CD4-positive, CD25-positive, alpha-beta regulatory T cell (primary cell): ENCODE data around the gene P2RY11. TPM values are rescaled to one million over a fixed set of nuclear protein-coding genes. Genes with fewer than 3 reads are reported as not detected.

Source experiments
- ATAC-seq, 2 donors: fragments of 150-1000 bp; cut with Tn5 transposase; one replicate each; pipeline ENCODE4 v1.10.0; 2021; ENCODE audit warnings: low read depth in 2 of 2, moderate number of reproducible peaks in 2 of 2, moderate library complexity in 1 of 2
- DNase-seq, 3 donors: peaks; one replicate each; pipeline versions ENCODE4 v3.0.0 to v3.0.0-alpha.2; 2012 to 2022; ENCODE audit warnings: mixed read lengths in 1 of 3
- H3K27ac ChIP-seq: one replicate; pipeline ENCODE4 v1.7.0; 2013; ENCODE audit warnings: mild to moderate bottlenecking, low read length; ENCODE audit not compliant: insufficient read depth, poor library complexity, severe bottlenecking
- H3K27me3 ChIP-seq: one replicate; pipeline ENCODE4 v1.7.0; 2013; ENCODE audit warnings: low read length; ENCODE audit not compliant: control insufficient read depth, insufficient read depth
- H3K36me3 ChIP-seq: one replicate; pipeline ENCODE4 v1.7.0; 2013; ENCODE audit warnings: mild to moderate bottlenecking, low read length, moderate library complexity; ENCODE audit not compliant: control insufficient read depth, insufficient read depth
- H3K4me1 ChIP-seq: 2 replicates; pipeline ENCODE4 v1.7.0; 2013; ENCODE audit warnings: mild to moderate bottlenecking, low read length; ENCODE audit not compliant: insufficient read depth, control insufficient read depth, poor library complexity, severe bottlenecking
- H3K4me3 ChIP-seq: one replicate; pipeline ENCODE4 v1.7.0; 2013; ENCODE audit warnings: low read depth, mild to moderate bottlenecking, low read length, moderate library complexity
- H3K9me3 ChIP-seq, 2 experiments: 1 replicate in 1 of 2; 2 replicates in 1 of 2; pipeline ENCODE4 v1.7.0; 2013; ENCODE audit warnings: low read length in 2 of 2, mild to moderate bottlenecking in 1 of 2, moderate library complexity in 1 of 2; ENCODE audit not compliant: control insufficient read depth in 2 of 2
- H3K27ac Mint-ChIP-seq, 3 donors: one replicate each; pipeline ENCODE4 v1.8.0; 2020 to 2022; ENCODE audit warnings: mild to moderate bottlenecking in 3 of 3, mixed read lengths in 3 of 3, moderate library complexity in 2 of 3
- H3K27me3 Mint-ChIP-seq: one replicate; pipeline ENCODE4 v1.8.0; 2022; ENCODE audit warnings: mild to moderate bottlenecking, mixed read lengths
- H3K36me3 Mint-ChIP-seq: one replicate; pipeline ENCODE4 v1.8.0; 2020; ENCODE audit warnings: mixed read lengths
- H3K4me1 Mint-ChIP-seq, 4 donors: one replicate each; pipeline ENCODE4 v1.8.0; 2020 to 2022; ENCODE audit warnings: mixed read lengths in 4 of 4, mild to moderate bottlenecking in 1 of 4
- H3K4me3 Mint-ChIP-seq, 4 donors: one replicate each; pipeline ENCODE4 v1.8.0; 2020 to 2022; ENCODE audit warnings: mild to moderate bottlenecking in 4 of 4, mixed read lengths in 4 of 4, moderate library complexity in 3 of 4
- H3K9me3 Mint-ChIP-seq, 7 donors: one replicate each; pipeline ENCODE4 v1.8.0; 2020 to 2022; ENCODE audit warnings: mixed read lengths in 7 of 7, mild to moderate bottlenecking in 3 of 7, moderate library complexity in 2 of 7
- polyA plus RNA-seq, 4 donors: library from polyadenylated mRNA; unstranded; fragments of 300-500 nt; fragmentation: Illumina TruSeq; gene quantifications; one replicate each; pipeline ENCODE4 v1.2.3, GENCODE V29; 2021
- total RNA-seq: library from RNA; stranded (reverse); gene quantifications from one replicate; pipeline ENCODE4 v1.2.3, GENCODE V29; 2022

The P2RY11 gene
- total and polyA plus RNA-seq, 5 donors from 2014 or later, result 0.64 to 23.0 (median 2.0) TPM

- Histone ChIP-seq H3K27ac (no peak overlapping the region), H3K27me3 (no peaks in the 10 kb centered on the region), H3K4me1 (peaks cover 38% of the 10 kb centered on the region), H3K36me3 (peaks cover 33% of the 10 kb centered on the region), H3K9me3 (no peaks in the 10 kb centered on the region), H3K4me3 (no peak overlapping the region)
- Mint-ChIP-seq H3K4me1 (peaks cover 0 to 49% (median 15%) of the 10 kb centered on the region in 4 donors), H3K4me3 (peak overlapping the region in 2 of 4 donors; percentile 46 to 47), H3K36me3 (peaks cover 8% of the 10 kb centered on the region), H3K27me3 (no peaks in the 10 kb centered on the region), H3K27ac (peak overlapping the region in 1 of 3 donors; percentile 48), H3K9me3 (no peaks in the 10 kb centered on the region)
- DNase-seq, result no peak
- ATAC-seq, result no peak
Measured at GRCh38 chr19:10116085-10116865, 4.8 kb downstream of the P2RY11 start.

DNA sequence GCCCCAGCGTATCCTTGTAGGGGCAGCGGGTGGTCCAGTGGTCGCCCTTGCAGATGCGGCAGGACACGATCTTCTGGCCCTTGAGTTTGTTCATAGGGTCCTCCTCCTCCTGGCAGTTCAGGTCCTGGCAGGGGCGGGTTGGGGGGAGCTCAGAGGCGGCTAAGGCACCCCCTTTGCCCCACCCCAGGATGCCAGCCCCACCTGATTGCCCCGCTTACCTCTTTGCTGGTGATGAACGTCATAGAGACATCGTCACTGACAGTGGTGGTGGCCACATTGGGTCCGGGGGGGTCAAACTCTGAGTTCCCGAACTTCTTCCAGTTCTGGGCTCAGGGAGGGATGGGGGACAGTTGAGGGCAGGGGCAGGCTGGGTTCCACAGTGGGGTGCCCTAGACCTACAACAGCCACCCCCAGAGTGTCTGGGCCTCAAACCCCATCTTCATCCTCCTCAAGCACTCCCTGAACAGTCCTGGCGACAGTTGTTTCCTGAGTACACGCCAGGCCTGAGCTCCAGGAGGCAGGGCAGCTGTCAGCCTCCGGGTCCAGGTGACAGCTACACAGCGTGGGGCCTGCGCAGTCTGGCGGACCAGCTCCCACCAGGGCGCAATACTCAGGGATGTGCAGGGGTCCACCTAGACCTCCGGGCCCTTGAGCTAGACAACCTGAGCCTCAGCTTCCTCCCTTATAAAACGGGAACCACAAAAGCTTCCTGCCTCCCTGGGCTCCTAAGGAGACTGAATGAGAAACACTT lies 5.5 kb downstream of the P2RY11 start:
- H3K27ac Mint-ChIP-seq, result no peak overlapping the region
- Histone ChIP-seq H3K36me3 (peaks cover 31% of the 10 kb centered on the region), H3K27me3 (no peaks in the 10 kb centered on the region), H3K4me3 (no peak overlapping the region), H3K4me1 (peaks cover 30% of the 10 kb centered on the region), H3K27ac (peak overlapping the region; percentile 41), H3K9me3 (no peaks in the 10 kb centered on the region)
- peaks cover 8% of the 10 kb centered on the region for H3K36me3 Mint-ChIP-seq
- H3K9me3 Mint-ChIP-seq, result no peaks in the 10 kb centered on the region
- no peak for DNase-seq
- H3K4me3 Mint-ChIP-seq, result peak overlapping the region in 3 of 4 donors; percentile 19 to 96 (median 43)
- peaks cover 0 to 42% (median 12%) of the 10 kb centered on the region in 4 donors for H3K4me1 Mint-ChIP-seq
- ATAC-seq, result no peak
- no peaks in the 10 kb centered on the region for H3K27me3 Mint-ChIP-seq

- ATAC-seq (no peak), DNase-seq (no peak)
- Mint-ChIP-seq H3K9me3 (no peaks in the 10 kb centered on the region), H3K4me3 (peak overlapping the region; percentile 94 to 96 (median 94)), H3K4me1 (peaks cover 0 to 29% (median 5%) of the 10 kb centered on the region in 4 donors), H3K36me3 (peaks cover 8% of the 10 kb centered on the region), H3K27ac (peak overlapping the region; percentile 93 to 95 (median 94)), H3K27me3 (peaks cover 4% of the 10 kb centered on the region)
- Histone ChIP-seq H3K4me1 (peaks cover 14% of the 10 kb centered on the region), H3K27me3 (no peaks in the 10 kb centered on the region), H3K27ac (peak overlapping the region; percentile 70), H3K36me3 (peaks cover 31% of the 10 kb centered on the region), H3K9me3 (no peaks in the 10 kb centered on the region), H3K4me3 (peak overlapping the region; percentile 70)
Measured at GRCh38 chr19:10118960-10119359, 7.5 kb downstream of the P2RY11 start.

DNA sequence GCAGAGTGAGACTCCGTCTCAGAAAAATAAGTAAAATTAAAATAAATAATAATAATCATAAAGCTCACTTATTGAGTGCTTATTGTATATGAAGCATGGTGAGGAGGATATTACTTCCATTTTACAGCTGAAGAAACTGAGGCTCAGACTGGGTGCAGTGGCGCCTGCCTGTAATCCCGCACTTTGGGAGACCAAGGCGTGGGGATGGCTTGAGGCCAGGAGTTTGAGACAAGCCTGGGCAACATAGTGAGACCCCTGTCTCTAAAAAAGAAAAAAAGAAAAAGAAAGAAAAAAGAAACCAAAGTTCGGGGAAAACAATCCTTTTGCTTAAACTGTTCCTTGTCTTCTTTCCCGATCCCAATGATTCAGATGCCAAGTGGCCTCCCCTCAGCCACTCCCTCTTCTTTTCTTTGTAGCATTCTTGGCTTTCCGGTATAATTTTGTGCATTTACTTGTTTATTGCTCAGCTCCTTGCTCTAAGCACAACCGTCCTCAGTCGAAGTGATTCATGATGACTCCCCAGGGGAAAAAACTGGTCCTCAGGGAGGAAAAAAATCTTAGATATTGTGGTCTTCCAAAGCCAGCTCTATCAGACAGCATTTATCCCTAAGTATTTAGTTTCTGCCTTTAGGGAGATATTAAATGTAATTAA lies 9.2 kb downstream of the P2RY11 start:
- H3K36me3 ChIP-seq, result peaks cover 24% of the 10 kb centered on the region
- peaks cover 11% of the 10 kb centered on the region for H3K36me3 Mint-ChIP-seq
- H3K27me3 ChIP-seq, result no peaks in the 10 kb centered on the region
- H3K4me1 ChIP-seq, result peaks cover 14% of the 10 kb centered on the region
- no peaks in the 10 kb centered on the region for H3K9me3 ChIP-seq
- DNase-seq (no peak), ATAC-seq (no peak)
- H3K4me1 Mint-ChIP-seq, result peaks cover 0 to 28% (median 5%) of the 10 kb centered on the region in 4 donors
- peak overlapping the region in 2 of 4 donors; percentile 36 to 68 for H3K4me3 Mint-ChIP-seq
- no peak overlapping the region for H3K4me3 ChIP-seq
- peak overlapping the region in 1 of 3 donors; percentile 48 for H3K27ac Mint-ChIP-seq
- no peaks in the 10 kb centered on the region for H3K9me3 Mint-ChIP-seq
- peaks cover 4% of the 10 kb centered on the region for H3K27me3 Mint-ChIP-seq
- H3K27ac ChIP-seq, result no peak overlapping the region

- no peak for DNase-seq
- no peaks in the 10 kb centered on the region for H3K9me3 Mint-ChIP-seq
- H3K27ac Mint-ChIP-seq, result no peak overlapping the region
- Histone ChIP-seq H3K36me3 (peaks cover 14% of the 10 kb centered on the region), H3K4me1 (peaks cover 14% of the 10 kb centered on the region), H3K4me3 (no peak overlapping the region), H3K27ac (no peak overlapping the region), H3K27me3 (no peaks in the 10 kb centered on the region), H3K9me3 (no peaks in the 10 kb centered on the region)
- no peak for ATAC-seq
- peak overlapping the region in 2 of 4 donors; percentile 28 to 52 for H3K4me3 Mint-ChIP-seq
- H3K36me3 Mint-ChIP-seq, result peaks cover 6% of the 10 kb centered on the region
- H3K4me1 Mint-ChIP-seq, result peaks cover 0 to 23% (median 5%) of the 10 kb centered on the region in 4 donors
- H3K27me3 Mint-ChIP-seq, result peaks cover 4% of the 10 kb centered on the region
Measured at GRCh38 chr19:10122045-10122444, 10.6 kb downstream of the P2RY11 start.

DNA sequence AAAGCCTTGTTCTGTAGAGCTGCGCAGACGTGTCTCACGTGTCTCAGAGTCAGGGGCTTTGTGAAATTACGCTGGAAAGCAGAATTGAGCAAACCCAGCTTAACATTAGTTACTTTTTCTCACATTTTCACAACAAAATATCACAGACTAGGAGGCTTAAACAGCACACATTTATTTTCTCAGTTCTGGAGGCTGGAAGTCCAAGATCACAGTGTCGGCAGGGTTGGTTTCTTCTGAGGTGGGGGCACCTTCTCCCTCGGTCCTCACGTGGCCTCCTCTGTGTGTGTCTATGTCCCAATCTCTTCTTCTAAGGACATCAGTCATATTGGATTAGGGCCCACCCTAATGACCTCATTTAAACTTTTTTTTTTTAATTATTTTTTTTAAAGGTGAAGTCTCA lies 12.9 kb downstream of the P2RY11 start:
- Mint-ChIP-seq H3K4me3 (no peak overlapping the region), H3K4me1 (peaks cover 0 to 10% (median 5%) of the 10 kb centered on the region in 4 donors), H3K36me3 (peaks cover 3% of the 10 kb centered on the region), H3K27ac (peak overlapping the region in 2 of 3 donors; percentile 52 to 60), H3K9me3 (no peaks in the 10 kb centered on the region), H3K27me3 (peaks cover 4% of the 10 kb centered on the region)
- DNase-seq (no peak), ATAC-seq (no peak)
- peaks cover under 1% of the 10 kb centered on the region for H3K4me1 ChIP-seq
- H3K9me3 ChIP-seq, result no peaks in the 10 kb centered on the region
- no peak overlapping the region for H3K4me3 ChIP-seq
- H3K36me3 ChIP-seq, result peaks cover 6% of the 10 kb centered on the region
- no peak overlapping the region for H3K27ac ChIP-seq
- no peaks in the 10 kb centered on the region for H3K27me3 ChIP-seq

DNA sequence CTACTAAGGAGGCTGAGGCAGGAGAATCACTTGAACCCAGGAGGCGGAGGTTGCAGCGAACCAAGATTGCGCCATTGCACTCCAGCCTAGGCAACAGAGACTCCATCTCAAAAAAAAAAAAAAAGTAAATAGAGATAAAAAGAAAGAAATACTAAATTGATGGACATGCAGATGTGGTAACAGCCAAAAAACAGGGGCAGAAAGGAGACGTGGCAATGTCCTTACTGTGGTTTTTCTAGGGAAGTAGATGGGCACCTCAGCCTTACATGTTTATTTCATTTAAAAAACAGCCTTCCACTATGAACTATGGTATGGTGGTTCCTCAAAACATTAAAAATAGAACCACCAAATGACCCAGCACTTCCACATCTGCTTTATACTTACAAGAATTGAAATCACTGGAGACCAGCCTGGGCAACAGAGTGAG lies 14.7 kb downstream of the P2RY11 start:
- H3K27me3 ChIP-seq, result no peaks in the 10 kb centered on the region
- Mint-ChIP-seq H3K9me3 (no peaks in the 10 kb centered on the region), H3K4me3 (no peak overlapping the region), H3K27ac (no peak overlapping the region), H3K27me3 (peaks cover 4% of the 10 kb centered on the region), H3K4me1 (peaks cover 0 to 4% (median 0%) of the 10 kb centered on the region in 4 donors), H3K36me3 (peaks cover 6% of the 10 kb centered on the region)
- ATAC-seq (no peak), DNase-seq (no peak)
- peaks cover 12% of the 10 kb centered on the region for H3K36me3 ChIP-seq
- no peaks in the 10 kb centered on the region for H3K4me1 ChIP-seq
- no peaks in the 10 kb centered on the region for H3K9me3 ChIP-seq
- H3K27ac ChIP-seq, result no peak overlapping the region
- no peak overlapping the region for H3K4me3 ChIP-seq
